Measurements from ENCODE around the gene GPAT2. TPM values are rescaled to one million over a fixed set of nuclear protein-coding genes. Genes with fewer than 3 reads are reported as not detected.
A peak's percentile ranks its signal among the peaks of the same experiment; 100 is the strongest.
"Not testable (repeated sequence)": the region's sequence is repeated elsewhere in the genome, so short reads cannot be mapped to it uniquely, and the experiment has no call there.

GPAT2 gene
- total RNA-seq, 2 donors from 2014 or later = 11.1 to 12.4 TPM

DNA sequence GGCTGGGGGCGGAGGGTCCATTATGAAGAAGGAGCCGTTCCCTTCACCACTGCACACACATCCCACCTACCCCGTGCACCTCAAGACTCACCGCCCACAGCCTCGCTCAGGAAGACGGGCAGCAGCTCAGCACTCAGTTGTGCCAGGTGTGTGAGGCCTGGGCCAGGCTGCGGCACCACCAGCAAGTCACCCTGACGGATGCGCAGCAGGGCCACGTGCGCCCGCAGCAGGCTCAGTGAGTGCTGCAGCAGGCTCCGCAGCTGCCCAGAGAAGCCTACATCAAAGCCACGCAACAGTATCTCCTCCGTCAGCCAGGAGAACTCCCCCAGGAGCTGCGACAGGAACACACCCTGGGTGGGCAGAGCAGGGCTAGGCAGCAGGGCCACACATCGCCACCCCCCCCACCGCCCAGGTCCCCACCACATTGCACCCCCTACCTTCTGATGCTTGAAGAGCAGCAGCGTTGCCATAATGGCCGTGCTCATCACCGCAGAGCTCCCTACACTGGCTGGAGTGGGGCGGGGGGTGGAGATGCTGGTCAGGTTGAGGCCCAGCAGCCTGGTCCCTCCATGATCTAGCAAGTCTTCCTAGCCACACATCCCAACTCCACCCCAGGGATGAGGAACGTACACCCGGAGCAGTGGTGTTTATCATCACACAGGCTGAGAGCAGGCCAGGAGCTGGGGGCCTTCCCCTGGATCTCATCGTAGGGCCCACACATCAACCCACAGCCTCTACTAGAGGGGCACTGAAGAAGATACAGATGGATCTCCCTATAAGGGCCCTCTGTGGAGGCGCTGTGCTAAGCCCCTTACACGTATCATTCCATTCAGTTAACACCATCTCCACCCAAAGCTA, 10.2 kb downstream of the GPAT2 start:
- no peak overlapping the region for H3K27ac Mint-ChIP-seq
- ATAC-seq (replicated peaks in 1 of 2) (no peak), DNase-seq (no peak)
- no peaks in the 10 kb centered on the region for H3K36me3 Mint-ChIP-seq (ENCODE audit: insufficient read depth in 2 of 2)
- H3K4me3 Mint-ChIP-seq = no peak overlapping the region
- H3K9me3 Mint-ChIP-seq = no peaks in the 10 kb centered on the region
- H3K27me3 Mint-ChIP-seq (ENCODE audit: low read depth) = no peaks in the 10 kb centered on the region
- no peaks in the 10 kb centered on the region for H3K4me1 Mint-ChIP-seq (ENCODE audit: low read depth)

DNA sequence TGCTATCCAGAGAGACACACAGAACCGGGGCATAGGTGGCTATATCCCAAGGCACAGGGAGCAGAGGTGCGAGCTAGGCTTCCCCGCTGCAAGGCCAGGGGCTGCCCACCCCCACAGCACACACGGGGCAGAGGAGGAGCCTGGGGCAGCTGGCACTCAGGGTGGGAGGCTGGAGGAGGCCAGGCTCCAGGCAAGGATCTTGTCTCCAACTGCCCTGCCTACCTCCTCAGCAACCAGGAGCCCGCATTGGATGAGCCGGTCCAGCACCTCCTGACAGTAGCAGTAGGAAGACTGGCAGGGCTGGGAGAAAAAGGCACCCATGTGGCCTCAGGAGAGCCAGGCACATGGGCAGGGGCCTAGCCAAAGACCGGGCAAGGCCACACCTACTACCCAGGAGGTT, 11.0 kb downstream of the GPAT2 start:
- H3K9me3 Mint-ChIP-seq; DNase-seq; H3K4me3 Mint-ChIP-seq; H3K27ac Mint-ChIP-seq; ATAC-seq (replicated peaks in 1 of 2); H3K27me3 Mint-ChIP-seq (ENCODE audit: low read depth); H3K4me1 Mint-ChIP-seq (ENCODE audit: low read depth); H3K36me3 Mint-ChIP-seq (ENCODE audit: insufficient read depth in 2 of 2): not testable (repeated sequence)

GRCh38 chr2:96022701-96023447, 11.8 kb downstream of the GPAT2 start:
- DNase-seq = peak; percentile 75 to 80
- peak overlapping the region; percentile 40 for H3K27ac Mint-ChIP-seq
- not testable (repeated sequence) for H3K36me3 Mint-ChIP-seq (ENCODE audit: insufficient read depth in 2 of 2); H3K9me3 Mint-ChIP-seq; H3K4me3 Mint-ChIP-seq; H3K27me3 Mint-ChIP-seq (ENCODE audit: low read depth); H3K4me1 Mint-ChIP-seq (ENCODE audit: low read depth)
- ATAC-seq (replicated peaks in 1 of 2) = peak; percentile 75 to 89

- not testable (repeated sequence) for H3K9me3 Mint-ChIP-seq; H3K27me3 Mint-ChIP-seq (ENCODE audit: low read depth); H3K4me3 Mint-ChIP-seq; H3K27ac Mint-ChIP-seq; H3K36me3 Mint-ChIP-seq (ENCODE audit: insufficient read depth in 2 of 2); ATAC-seq (replicated peaks in 1 of 2); H3K4me1 Mint-ChIP-seq (ENCODE audit: low read depth); DNase-seq
Observed at GRCh38 chr2:96022126-96022525, 12.6 kb downstream of the GPAT2 start.

DNA sequence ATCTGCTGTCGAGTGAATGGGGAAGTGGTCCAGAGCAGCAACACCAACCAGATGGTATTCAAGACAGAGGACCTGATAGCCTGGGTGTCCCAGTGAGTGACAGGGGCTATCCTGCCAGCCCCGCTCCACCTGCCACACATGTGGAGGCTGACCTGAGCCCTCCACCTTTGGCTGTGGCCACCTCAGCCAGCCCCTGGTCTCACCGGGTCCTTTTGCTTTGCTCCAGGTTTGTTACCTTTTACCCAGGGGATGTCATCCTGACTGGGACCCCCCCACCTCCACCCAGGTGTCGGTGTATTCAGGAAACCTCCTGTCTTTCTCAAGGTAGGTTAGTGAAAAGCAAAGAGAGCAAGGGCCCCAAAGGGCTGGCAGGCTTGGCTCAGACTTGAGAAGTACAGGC, 13.6 kb downstream of the GPAT2 start:
- not testable (repeated sequence) for H3K9me3 Mint-ChIP-seq

DNA sequence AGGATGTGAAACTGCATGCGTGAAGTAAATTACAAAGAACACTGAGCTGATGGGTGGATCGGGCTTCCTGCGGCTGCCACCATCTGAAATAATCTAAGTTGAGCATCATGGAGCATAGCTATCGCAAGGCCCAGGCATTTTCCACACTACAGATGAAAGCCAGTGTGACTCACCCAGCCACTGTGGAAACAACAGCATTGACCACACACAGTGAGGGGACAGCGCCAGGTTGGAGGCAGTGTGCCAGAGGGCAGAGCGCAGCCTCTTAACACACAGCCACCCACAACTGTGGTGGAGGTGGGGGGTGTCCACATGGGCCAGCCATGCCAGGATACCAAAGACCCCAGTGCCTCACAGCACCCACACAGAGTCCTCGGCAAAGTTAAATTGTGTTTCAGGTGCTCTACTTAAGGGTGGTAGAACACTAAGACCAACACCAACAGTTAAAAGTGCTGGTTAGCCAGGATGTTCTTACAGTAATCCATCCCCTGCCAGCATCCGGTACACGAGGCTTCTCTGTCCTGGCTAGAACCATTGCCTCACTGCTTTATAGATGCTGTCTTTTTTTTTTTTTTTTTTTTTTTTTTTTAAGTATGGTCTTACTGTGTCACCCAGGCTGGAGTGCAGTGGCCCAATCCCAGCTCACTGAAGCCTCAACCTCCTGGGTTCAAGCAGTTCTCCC, 14.7 kb downstream of the GPAT2 start:
- peak; percentile 54 to 86 for ATAC-seq (replicated peaks in 1 of 2)

More for the DNA sequence above, 13.6 kb downstream of the GPAT2 start:
- not testable (repeated sequence) for ATAC-seq (replicated peaks in 1 of 2); H3K4me3 Mint-ChIP-seq; H3K36me3 Mint-ChIP-seq (ENCODE audit: insufficient read depth in 2 of 2); DNase-seq; H3K27me3 Mint-ChIP-seq (ENCODE audit: low read depth); H3K4me1 Mint-ChIP-seq (ENCODE audit: low read depth); H3K27ac Mint-ChIP-seq

DNA sequence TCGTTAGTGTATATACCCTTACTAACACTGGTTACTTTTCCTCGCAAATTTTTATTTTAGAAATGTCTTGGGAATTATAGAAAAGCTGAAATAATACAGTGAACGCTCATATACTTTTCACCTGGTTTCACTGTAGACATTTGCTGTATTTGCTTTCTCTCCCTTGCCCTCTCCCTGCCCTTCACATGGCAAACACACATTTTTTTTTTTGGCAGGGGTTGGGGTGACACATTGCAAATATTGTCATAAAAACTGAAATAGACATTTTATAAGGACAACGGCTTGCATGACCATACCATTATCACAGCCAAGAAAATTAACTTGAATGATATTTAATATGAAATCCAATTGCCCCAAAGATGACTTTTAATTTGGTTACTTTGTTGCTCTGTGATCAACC, 18.4 kb downstream of the GPAT2 start:
- ATAC-seq (replicated peaks in 1 of 2); H3K4me1 Mint-ChIP-seq (ENCODE audit: low read depth); H3K4me3 Mint-ChIP-seq; H3K27ac Mint-ChIP-seq; H3K27me3 Mint-ChIP-seq (ENCODE audit: low read depth); H3K9me3 Mint-ChIP-seq; DNase-seq; H3K36me3 Mint-ChIP-seq (ENCODE audit: insufficient read depth in 2 of 2): not testable (repeated sequence)

More for the DNA sequence above, 14.7 kb downstream of the GPAT2 start:
- H3K4me3 Mint-ChIP-seq; H3K27ac Mint-ChIP-seq; DNase-seq; H3K9me3 Mint-ChIP-seq; H3K36me3 Mint-ChIP-seq (ENCODE audit: insufficient read depth in 2 of 2); H3K27me3 Mint-ChIP-seq (ENCODE audit: low read depth); H3K4me1 Mint-ChIP-seq (ENCODE audit: low read depth): not testable (repeated sequence)

DNA sequence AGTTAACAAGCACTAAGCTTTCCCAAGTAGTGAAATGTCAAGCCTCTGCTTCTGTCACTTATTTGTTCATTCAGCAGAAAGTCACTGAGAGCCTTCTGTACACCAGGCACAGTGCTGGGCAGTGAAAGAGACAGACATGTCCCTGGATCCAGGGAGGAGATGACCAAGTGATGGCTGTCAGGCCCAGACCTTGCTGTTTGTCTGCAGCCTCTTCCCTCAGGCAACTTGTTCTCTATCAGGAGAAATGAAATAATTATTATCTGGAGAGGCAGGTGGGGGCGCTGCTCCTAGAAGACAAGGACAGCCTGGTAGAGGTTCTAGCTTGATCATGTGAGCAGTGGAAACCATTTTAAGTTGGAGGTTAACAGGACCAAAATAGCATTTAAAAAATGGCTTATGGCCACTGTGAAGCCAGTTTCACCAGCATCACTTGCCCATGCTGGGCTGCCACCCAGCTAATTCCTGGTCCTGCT, 21.9 kb downstream of the GPAT2 start:
- H3K36me3 Mint-ChIP-seq (ENCODE audit: insufficient read depth in 2 of 2); ATAC-seq (replicated peaks in 1 of 2); DNase-seq; H3K4me3 Mint-ChIP-seq; H3K27me3 Mint-ChIP-seq (ENCODE audit: low read depth); H3K9me3 Mint-ChIP-seq; H3K27ac Mint-ChIP-seq: not testable (repeated sequence)
- peaks cover 13% of the 10 kb centered on the region for H3K4me1 Mint-ChIP-seq (ENCODE audit: low read depth)

DNA sequence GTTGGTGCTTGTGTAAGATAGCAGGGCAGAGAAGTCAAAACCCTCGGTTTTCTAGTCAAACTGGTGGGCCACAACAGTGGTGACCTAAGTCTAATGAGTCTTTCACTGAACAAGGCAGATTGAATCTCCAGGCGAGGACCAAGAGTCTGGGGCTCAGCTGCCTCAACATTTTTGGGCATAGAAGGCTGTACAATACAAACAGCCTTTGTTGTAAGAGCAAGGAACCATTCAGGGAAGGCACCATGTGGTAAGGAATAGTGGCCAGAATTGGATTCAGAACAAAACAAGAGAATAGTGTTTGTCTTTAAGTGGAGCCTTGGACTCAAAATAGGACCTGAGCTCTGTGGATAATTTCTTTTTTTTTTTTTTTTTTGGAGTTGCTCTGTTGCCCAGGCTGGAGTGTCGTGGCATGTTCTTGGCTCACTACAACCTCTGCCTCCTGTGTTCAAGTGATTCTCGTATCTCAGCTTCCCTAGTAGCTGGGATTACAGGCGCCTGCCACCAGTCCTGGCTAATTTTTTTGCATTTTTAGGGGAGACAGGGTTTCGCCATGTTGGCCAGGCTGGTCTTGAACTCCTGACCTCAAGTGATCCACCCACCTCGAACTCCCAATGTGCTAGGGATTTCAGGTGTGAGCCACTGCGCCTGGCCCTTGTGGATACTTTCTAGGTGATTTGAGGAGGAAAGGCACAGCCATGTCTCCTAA, 22.5 kb downstream of the GPAT2 start:
- not testable (repeated sequence) for DNase-seq
- H3K4me1 Mint-ChIP-seq (ENCODE audit: low read depth) = peaks cover 13% of the 10 kb centered on the region

GRCh38 chr2:96011129-96011455, 23.6 kb downstream of the GPAT2 start:
- peaks cover 13% of the 10 kb centered on the region for H3K27me3 Mint-ChIP-seq (ENCODE audit: low read depth)
- H3K4me1 Mint-ChIP-seq (ENCODE audit: low read depth) = peaks cover 13% of the 10 kb centered on the region
- H3K9me3 Mint-ChIP-seq; H3K27ac Mint-ChIP-seq; H3K36me3 Mint-ChIP-seq (ENCODE audit: insufficient read depth in 2 of 2): not testable (repeated sequence)
- peak overlapping the region; percentile 61 to 65 for H3K4me3 Mint-ChIP-seq
- ATAC-seq (replicated peaks in 1 of 2) = peak; percentile 20 to 22
- DNase-seq = peak; percentile 27 to 37

More for the DNA sequence above, 22.5 kb downstream of the GPAT2 start:
- H3K27me3 Mint-ChIP-seq (ENCODE audit: low read depth); H3K4me3 Mint-ChIP-seq; H3K27ac Mint-ChIP-seq; H3K36me3 Mint-ChIP-seq (ENCODE audit: insufficient read depth in 2 of 2); H3K9me3 Mint-ChIP-seq; ATAC-seq (replicated peaks in 1 of 2): not testable (repeated sequence)

DNA sequence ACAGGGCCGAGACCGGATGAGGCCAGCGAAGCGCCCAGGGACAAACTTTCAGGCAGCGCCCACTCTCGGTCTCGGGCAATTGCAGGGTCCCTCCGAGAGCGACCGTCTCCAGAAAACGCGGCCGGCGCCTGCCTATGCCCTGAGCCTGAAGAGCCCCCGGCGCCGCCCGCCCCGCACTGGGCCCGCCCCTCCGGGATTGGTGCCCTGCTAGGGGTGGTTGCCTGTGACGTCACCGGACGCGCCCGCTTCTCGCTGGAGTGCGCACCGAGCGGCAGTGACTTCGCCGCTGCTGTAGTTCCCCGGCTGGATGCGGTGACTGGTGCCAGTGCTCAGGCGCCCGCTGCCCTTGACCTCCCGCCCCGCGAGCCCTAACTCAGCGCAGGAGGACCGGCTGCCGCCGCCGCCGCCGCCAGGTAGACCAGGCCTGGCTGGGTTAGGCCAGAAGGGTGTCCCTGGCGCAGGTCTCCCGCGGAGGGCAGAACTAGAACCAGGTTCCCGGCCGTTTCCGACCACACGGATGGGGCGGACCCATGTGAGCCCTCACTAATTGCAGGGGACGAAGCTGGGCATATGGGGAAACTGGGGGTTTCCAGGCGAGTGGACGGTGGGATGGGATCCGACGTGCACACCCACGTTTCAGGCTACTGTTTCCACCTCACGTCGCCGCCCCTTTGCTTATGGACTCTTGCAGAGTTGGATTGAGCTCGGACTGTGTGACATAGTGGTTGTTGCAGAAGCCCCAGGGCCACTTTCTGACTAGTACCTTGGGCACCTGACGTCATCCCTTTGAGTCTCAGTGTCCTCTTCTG, 24.2 kb downstream of the GPAT2 start:
- peak; percentile 100 for ATAC-seq (replicated peaks in 1 of 2)
- peak overlapping the region; percentile 84 to 87 for H3K4me3 Mint-ChIP-seq
- peak; percentile 99 for DNase-seq
- H3K27me3 Mint-ChIP-seq (ENCODE audit: low read depth) = peaks cover 13% of the 10 kb centered on the region
- H3K4me1 Mint-ChIP-seq (ENCODE audit: low read depth) = peaks cover 13% of the 10 kb centered on the region
- H3K27ac Mint-ChIP-seq; H3K36me3 Mint-ChIP-seq (ENCODE audit: insufficient read depth in 2 of 2); H3K9me3 Mint-ChIP-seq: not testable (repeated sequence)

DNA sequence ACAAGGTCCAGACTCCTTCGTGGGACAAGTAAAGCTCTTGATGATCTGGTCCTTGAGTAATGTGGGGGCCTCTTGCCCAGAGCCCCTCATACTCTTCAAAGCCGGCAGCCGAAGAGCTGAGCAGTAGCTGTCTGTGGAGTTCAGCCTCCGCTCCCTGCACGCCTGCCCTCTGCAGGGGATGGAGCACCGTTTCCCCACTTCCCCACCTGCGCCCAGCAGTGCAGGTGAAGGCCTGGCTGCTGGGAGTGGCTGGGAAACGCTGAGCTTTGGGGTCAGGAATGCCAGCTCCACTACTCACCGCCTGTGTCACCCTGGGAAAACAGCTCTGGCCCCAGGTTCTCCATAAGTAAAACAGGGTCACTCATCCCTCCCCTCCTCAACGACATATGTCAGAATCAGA, 24.9 kb downstream of the GPAT2 start:
- H3K27me3 Mint-ChIP-seq (ENCODE audit: low read depth) = peaks cover 13% of the 10 kb centered on the region
- peaks cover 13% of the 10 kb centered on the region for H3K4me1 Mint-ChIP-seq (ENCODE audit: low read depth)
- not testable (repeated sequence) for DNase-seq; H3K27ac Mint-ChIP-seq; H3K9me3 Mint-ChIP-seq; H3K36me3 Mint-ChIP-seq (ENCODE audit: insufficient read depth in 2 of 2); ATAC-seq (replicated peaks in 1 of 2)
- H3K4me3 Mint-ChIP-seq = peak overlapping the region; percentile 84 to 87
